ENCODE results near the gene HAO2. TPM values are rescaled to one million over a fixed set of nuclear protein-coding genes. Genes with fewer than 3 reads are reported as not detected.
A peak's percentile ranks its signal among the peaks of the same experiment; 100 is the strongest.

The HAO2 gene
- total RNA-seq, 3 donors from 2014 or later (not counting 1 experiment from before 2014, with no cell fraction given): not detected

DNA sequence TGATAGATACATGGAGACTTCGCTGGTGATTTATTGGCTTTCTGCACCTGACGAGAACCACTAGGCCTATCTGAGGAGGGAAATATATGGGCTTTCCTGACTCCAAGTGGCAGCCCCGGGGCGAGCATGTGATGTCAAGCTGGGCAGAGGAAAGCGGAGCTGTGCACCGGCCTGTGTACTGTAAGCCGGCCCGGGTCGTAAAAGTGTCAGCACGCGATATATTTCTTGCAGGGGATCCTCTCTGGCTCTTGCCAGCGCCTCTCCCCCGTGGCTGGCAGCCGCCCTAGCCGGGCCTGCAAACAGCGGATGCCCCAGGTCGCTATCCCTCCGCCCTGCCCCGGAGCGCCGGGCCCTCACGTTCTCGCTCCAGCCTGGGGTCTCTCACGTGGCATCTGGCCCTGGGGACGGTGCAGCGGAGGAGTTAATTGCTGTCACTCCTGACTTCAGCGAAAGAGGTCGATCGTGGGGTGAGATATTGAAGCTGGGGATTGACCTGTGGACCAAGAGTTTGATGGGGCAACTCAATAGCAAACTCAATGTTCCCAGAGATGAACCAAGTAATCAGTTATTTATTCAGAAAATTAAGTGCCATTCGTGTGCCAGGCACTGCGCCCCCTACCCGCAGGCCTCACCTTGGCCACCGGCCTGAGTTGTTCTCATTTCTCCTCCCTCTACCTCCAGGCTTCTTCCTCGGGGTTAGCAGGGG, 41.0 kb upstream of the HAO2 start:
- Mint-ChIP-seq H3K9me3 (no peaks in the 10 kb centered on the region), H3K4me3 (peak overlapping the region; percentile 89), H3K4me1 (peaks cover 33 to 40% of the 10 kb centered on the region in 2 donors), H3K27ac (peak overlapping the region in 1 of 2 donors; percentile 44), H3K27me3 (ENCODE audit: low read depth in 2 of 2) (no peaks in the 10 kb centered on the region), H3K36me3 (no peaks in the 10 kb centered on the region)
- TF ChIP-seq, protein P1, sequence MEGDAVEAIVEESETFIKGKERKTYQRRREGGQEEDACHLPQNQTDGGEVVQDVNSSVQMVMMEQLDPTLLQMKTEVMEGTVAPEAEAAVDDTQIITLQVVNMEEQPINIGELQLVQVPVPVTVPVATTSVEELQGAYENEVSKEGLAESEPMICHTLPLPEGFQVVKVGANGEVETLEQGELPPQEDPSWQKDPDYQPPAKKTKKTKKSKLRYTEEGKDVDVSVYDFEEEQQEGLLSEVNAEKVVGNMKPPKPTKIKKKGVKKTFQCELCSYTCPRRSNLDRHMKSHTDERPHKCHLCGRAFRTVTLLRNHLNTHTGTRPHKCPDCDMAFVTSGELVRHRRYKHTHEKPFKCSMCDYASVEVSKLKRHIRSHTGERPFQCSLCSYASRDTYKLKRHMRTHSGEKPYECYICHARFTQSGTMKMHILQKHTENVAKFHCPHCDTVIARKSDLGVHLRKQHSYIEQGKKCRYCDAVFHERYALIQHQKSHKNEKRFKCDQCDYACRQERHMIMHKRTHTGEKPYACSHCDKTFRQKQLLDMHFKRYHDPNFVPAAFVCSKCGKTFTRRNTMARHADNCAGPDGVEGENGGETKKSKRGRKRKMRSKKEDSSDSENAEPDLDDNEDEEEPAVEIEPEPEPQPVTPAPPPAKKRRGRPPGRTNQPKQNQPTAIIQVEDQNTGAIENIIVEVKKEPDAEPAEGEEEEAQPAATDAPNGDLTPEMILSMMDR (IDR thresholded peaks at IDR 0.05): no peak
- Histone ChIP-seq H3K4me3 (ENCODE audit: low read length) (peak overlapping the region; percentile 31), H3K27me3 (ENCODE audit: control insufficient read depth, insufficient read depth, low read length) (no peaks in the 10 kb centered on the region), H3K9me3 (ENCODE audit: control insufficient read depth, insufficient read depth, low read length) (no peaks in the 10 kb centered on the region), H3K36me3 (ENCODE audit: control insufficient read depth, insufficient read depth, low read length) (no peaks in the 10 kb centered on the region), H3K4me1 (ENCODE audit: control insufficient read depth, insufficient read depth, low read length) (peaks cover 12% of the 10 kb centered on the region), H3K27ac (ENCODE audit: low read length) (no peak overlapping the region)
- 6% methylated on average over 34 of the region's 34 CpGs for WGBS (ENCODE audit: insufficient coverage)
- intact Hi-C loops (cut with micrococcal nuclease): no loop called here
- DNase-seq (peak in 1 of 2 donors; percentile 46), ATAC-seq (peak in 2 of 3 donors; percentile 29 to 57)

GRCh38 chr1:119329541-119330461, 38.8 kb upstream of the HAO2 start:
- Mint-ChIP-seq H3K4me1 (peaks cover 23 to 24% of the 10 kb centered on the region in 2 donors), H3K4me3 (no peak overlapping the region), H3K36me3 (no peaks in the 10 kb centered on the region), H3K27me3 (ENCODE audit: low read depth in 2 of 2) (no peaks in the 10 kb centered on the region), H3K9me3 (no peaks in the 10 kb centered on the region), H3K27ac (no peak overlapping the region)
- WGBS (ENCODE audit: insufficient coverage): 97% methylated on average over 8 of the region's 8 CpGs
- intact Hi-C loops (cut with micrococcal nuclease): no loop called here
- H3K36me3 ChIP-seq (ENCODE audit: control insufficient read depth, insufficient read depth, low read length): no peaks in the 10 kb centered on the region
- ATAC-seq (no peak), DNase-seq (no peak)
- no peaks in the 10 kb centered on the region for H3K9me3 ChIP-seq (ENCODE audit: control insufficient read depth, insufficient read depth, low read length)
- no peaks in the 10 kb centered on the region for H3K27me3 ChIP-seq (ENCODE audit: control insufficient read depth, insufficient read depth, low read length)
- TF ChIP-seq, protein P1 (IDR thresholded peaks at IDR 0.05): no peak
- no peak overlapping the region for H3K4me3 ChIP-seq (ENCODE audit: low read length)
- peaks cover 12% of the 10 kb centered on the region for H3K4me1 ChIP-seq (ENCODE audit: control insufficient read depth, insufficient read depth, low read length)
- no peak overlapping the region for H3K27ac ChIP-seq (ENCODE audit: low read length)

DNA sequence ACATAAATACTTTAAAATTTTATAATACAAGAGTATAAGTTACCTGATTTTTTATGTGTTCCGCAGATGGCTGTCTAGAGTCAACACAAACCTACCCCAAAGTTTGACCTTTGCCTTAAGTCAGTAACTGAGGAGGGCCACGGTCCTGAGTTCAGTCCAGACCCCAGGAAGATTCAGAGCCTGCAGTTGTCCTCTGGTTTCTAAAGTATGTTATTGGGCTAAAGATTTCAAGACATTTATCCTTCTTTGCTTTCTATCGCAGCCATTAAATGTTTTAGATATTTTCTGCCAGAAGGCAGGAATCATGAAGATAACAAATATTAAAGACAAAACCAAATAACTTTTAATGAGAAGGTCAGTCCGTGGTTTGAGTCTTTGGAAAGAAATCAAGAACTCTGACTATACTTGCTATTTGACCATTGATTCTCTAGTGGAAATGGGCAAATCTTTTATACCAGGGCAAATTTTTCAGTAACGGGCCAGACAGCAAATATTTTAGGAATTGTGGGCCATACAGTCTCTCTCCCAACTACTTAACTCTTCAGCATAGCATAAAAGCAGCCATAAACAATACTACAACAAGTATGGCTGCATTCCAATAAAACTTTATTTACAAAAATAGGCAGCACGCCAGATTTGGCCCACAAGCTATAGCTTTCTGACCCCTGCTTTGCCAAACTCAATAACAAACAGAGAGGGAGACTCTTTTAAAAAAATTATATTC, 38.0 kb upstream of the HAO2 start:
- DNase-seq (no peak), ATAC-seq (no peak)
- H3K27ac ChIP-seq (ENCODE audit: low read length): no peak overlapping the region
- intact Hi-C loops (cut with micrococcal nuclease): no loop called here
- peaks cover 12% of the 10 kb centered on the region for H3K4me1 ChIP-seq (ENCODE audit: control insufficient read depth, insufficient read depth, low read length)
- TF ChIP-seq, protein P1 (IDR thresholded peaks at IDR 0.05): no peak
- H3K27me3 ChIP-seq (ENCODE audit: control insufficient read depth, insufficient read depth, low read length): no peaks in the 10 kb centered on the region
- H3K36me3 ChIP-seq (ENCODE audit: control insufficient read depth, insufficient read depth, low read length): no peaks in the 10 kb centered on the region
- Mint-ChIP-seq H3K27ac (no peak overlapping the region), H3K4me1 (peaks cover 21 to 24% of the 10 kb centered on the region in 2 donors), H3K27me3 (ENCODE audit: low read depth in 2 of 2) (no peaks in the 10 kb centered on the region), H3K36me3 (no peaks in the 10 kb centered on the region), H3K4me3 (no peak overlapping the region), H3K9me3 (no peaks in the 10 kb centered on the region)
- no peak overlapping the region for H3K4me3 ChIP-seq (ENCODE audit: low read length)
- 81% methylated on average over 4 of the region's 6 CpGs for WGBS (ENCODE audit: insufficient coverage)
- H3K9me3 ChIP-seq (ENCODE audit: control insufficient read depth, insufficient read depth, low read length): no peaks in the 10 kb centered on the region

Data from natural killer cell (primary cell).